Ishikawa (cell line): ENCODE results near the gene SLC9A7.

Experiments
- CREB1 ChIP-seq: IDR thresholded peaks from 2 replicates; pipeline ENCODE4 v1.6.1; 2012; ENCODE audit warnings: low read depth
- EP300 ChIP-seq: IDR thresholded peaks from 2 replicates; pipeline ENCODE4 v1.6.1; 2012; ENCODE audit warnings: borderline replicate concordance
- TF ChIP-seq, protein P1 (sequence below): IDR thresholded peaks from 2 replicates; pipeline ENCODE4 v1.6.1; 2012; ENCODE audit warnings: low read depth, mild to moderate bottlenecking

DNA sequence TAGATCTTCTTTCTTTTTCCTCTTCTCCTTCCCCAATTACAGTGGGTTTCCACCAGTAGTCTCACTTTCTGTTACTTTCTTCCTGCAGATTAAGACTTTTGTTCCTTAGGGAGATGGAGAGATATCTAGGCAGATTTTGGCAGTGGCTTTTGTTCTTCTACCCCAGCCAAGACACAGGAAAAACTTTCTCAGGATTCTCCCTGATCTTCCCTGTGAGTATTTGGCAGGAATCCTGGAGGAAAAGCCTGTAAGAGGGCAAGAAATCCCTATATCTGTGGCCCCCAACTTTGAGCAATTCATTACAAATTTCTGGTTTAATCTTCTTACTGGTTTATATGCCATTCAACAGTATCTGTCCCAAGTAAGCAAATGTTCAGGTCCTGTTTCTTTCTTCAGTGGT lies 21.9 kb downstream of the SLC9A7 start:
- TF ChIP-seq EP300 (no peak), CREB1 (no peak)
- TF ChIP-seq, protein P1, sequence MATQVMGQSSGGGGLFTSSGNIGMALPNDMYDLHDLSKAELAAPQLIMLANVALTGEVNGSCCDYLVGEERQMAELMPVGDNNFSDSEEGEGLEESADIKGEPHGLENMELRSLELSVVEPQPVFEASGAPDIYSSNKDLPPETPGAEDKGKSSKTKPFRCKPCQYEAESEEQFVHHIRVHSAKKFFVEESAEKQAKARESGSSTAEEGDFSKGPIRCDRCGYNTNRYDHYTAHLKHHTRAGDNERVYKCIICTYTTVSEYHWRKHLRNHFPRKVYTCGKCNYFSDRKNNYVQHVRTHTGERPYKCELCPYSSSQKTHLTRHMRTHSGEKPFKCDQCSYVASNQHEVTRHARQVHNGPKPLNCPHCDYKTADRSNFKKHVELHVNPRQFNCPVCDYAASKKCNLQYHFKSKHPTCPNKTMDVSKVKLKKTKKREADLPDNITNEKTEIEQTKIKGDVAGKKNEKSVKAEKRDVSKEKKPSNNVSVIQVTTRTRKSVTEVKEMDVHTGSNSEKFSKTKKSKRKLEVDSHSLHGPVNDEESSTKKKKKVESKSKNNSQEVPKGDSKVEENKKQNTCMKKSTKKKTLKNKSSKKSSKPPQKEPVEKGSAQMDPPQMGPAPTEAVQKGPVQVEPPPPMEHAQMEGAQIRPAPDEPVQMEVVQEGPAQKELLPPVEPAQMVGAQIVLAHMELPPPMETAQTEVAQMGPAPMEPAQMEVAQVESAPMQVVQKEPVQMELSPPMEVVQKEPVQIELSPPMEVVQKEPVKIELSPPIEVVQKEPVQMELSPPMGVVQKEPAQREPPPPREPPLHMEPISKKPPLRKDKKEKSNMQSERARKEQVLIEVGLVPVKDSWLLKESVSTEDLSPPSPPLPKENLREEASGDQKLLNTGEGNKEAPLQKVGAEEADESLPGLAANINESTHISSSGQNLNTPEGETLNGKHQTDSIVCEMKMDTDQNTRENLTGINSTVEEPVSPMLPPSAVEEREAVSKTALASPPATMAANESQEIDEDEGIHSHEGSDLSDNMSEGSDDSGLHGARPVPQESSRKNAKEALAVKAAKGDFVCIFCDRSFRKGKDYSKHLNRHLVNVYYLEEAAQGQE, result no peak
